GM12878 (cell line): ENCODE measurements around the gene IFITM2. TPM values are rescaled to one million over a fixed set of nuclear protein-coding genes. Genes with fewer than 3 reads are reported as not detected.

ENCODE experiments used
- BHLHE40 ChIP-seq, 2 experiments: fragments of 450-650 bp in 1 of 2; IDR thresholded peaks; 2 replicates each; pipeline ENCODE4 v1.6.1; 2011 to 2017; ENCODE audit warnings: low read depth in 2 of 2, borderline replicate concordance in 1 of 2, improper control_type of control experiment in 1 of 2, low read length in 1 of 2, mild to moderate bottlenecking in 1 of 2
- JUNB ChIP-seq: IDR thresholded peaks from 2 replicates; pipeline ENCODE4 v1.6.1; 2016; ENCODE audit warnings: antibody characterized with exemption, mild to moderate bottlenecking
- LARP7 ChIP-seq: fragments of 450-650 bp; IDR thresholded peaks from 2 replicates; pipeline ENCODE4 v1.6.1; 2017; ENCODE audit warnings: mild to moderate bottlenecking
- MXI1 ChIP-seq: fragments of 150-350 bp; IDR thresholded peaks from 2 replicates; pipeline ENCODE4 v1.6.1; 2011; ENCODE audit warnings: low read depth, mild to moderate bottlenecking, inconsistent platforms, low read length, improper control_type of control experiment
- MYC ChIP-seq: IDR thresholded peaks from 2 replicates; pipeline ENCODE4 v1.6.1; 2011; ENCODE audit warnings: mild to moderate bottlenecking, low read length, moderate library complexity, inconsistent platforms; ENCODE audit not compliant: insufficient read depth, insufficient replicate concordance, insufficient read length, severe bottlenecking
- RB1 ChIP-seq: fragments of 450-650 bp; formaldehyde crosslinking; IDR thresholded peaks from 2 replicates; pipeline ENCODE4 v1.6.1; 2017; ENCODE audit warnings: mild to moderate bottlenecking, borderline replicate concordance
- SMAD5 ChIP-seq: IDR thresholded peaks from 2 replicates; pipeline ENCODE4 v1.6.1; 2016; ENCODE audit warnings: antibody characterized with exemption, low read depth
- polyA plus RNA-seq, 11 experiments: library from polyadenylated mRNA; depleted of rRNA in 4 of 11; unstranded in 6 of 11; stranded (reverse) in 5 of 11; fragments of >200 nt; fragmentation: Nextera tagmentation in 4 of 11; fragmentation: Illumina TruSeq in 1 of 11; extraction: Ambion mirVana in 4 of 11; extraction: Trizol in 1 of 11; gene quantifications; 1 replicate in 1 of 11; 2 replicates in 10 of 11; pipeline versions ENCODE4 v1.2.1 to v1.2.3, GENCODE V29; 2011 to 2016; ENCODE audit warnings: inconsistent platforms in 2 of 11, missing spikeins in 2 of 11, low read depth in 1 of 11
- total RNA-seq, 4 experiments: library from RNA; depleted of rRNA in 3 of 4; stranded (reverse); fragments of >200 nt in 3 of 4; fragmentation: Illumina TruSeq in 1 of 4; extraction: Trizol in 1 of 4; gene quantifications; 2 replicates each; pipeline versions ENCODE4 v1.2.1 to v1.2.3, GENCODE V29; 2013 to 2021
- TF ChIP-seq, protein P1 (sequence below): fragments of 450-650 bp; conservative IDR thresholded peaks from 2 replicates; pipeline ENCODE4 v1.6.1; 2017; ENCODE audit warnings: mild to moderate bottlenecking, moderate library complexity
- TF ChIP-seq, protein P2 (sequence below): IDR thresholded peaks from 2 replicates; pipeline ENCODE4 v1.6.1; 2012; ENCODE audit warnings: low read depth, low read length, improper control_type of control experiment
- TF ChIP-seq, protein P3 (sequence below): fragments of 450-650 bp; formaldehyde crosslinking; IDR thresholded peaks from 2 replicates; pipeline ENCODE4 v1.4.0; 2020; ENCODE audit warnings: mild to moderate bottlenecking, moderate library complexity
- TF ChIP-seq, protein P4 (sequence below): fragments of 450-650 bp; IDR thresholded peaks from 2 replicates; pipeline ENCODE4 v1.6.1; 2016; ENCODE audit warnings: mild to moderate bottlenecking

Gene IFITM2
- total and polyA plus RNA-seq, 10 of the 15 experiments (the other 5 are each of a cell fraction or from before 2014, with no cell fraction given): 116 to 3,672 (median 724) TPM

DNA sequence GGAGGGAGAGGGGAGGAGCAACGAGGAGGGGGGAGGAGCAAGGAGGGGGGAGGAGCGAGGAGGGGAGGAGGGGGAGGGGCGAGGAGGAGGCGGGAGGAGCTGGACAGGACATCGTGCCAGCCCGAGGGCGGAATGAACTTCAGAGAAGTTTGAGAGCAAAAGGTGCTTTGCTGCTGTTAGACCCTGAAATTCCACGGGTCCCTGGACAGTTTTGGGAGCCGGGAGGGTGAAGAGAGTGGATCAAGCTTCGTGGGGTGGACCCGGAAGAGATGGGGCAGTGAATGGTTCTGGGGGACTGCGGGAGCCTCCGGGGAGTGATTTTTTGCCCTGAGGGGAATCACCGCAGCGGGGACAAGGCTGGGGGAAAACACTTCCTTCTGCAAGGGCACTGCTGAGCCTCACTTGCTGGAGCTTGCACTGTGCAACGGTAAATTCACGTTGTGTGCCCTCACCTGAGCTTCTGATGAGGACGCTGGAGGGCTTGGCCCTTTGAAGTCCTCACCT lies 40.1 kb upstream of the IFITM2 start (continued):
- TF ChIP-seq, protein P1, sequence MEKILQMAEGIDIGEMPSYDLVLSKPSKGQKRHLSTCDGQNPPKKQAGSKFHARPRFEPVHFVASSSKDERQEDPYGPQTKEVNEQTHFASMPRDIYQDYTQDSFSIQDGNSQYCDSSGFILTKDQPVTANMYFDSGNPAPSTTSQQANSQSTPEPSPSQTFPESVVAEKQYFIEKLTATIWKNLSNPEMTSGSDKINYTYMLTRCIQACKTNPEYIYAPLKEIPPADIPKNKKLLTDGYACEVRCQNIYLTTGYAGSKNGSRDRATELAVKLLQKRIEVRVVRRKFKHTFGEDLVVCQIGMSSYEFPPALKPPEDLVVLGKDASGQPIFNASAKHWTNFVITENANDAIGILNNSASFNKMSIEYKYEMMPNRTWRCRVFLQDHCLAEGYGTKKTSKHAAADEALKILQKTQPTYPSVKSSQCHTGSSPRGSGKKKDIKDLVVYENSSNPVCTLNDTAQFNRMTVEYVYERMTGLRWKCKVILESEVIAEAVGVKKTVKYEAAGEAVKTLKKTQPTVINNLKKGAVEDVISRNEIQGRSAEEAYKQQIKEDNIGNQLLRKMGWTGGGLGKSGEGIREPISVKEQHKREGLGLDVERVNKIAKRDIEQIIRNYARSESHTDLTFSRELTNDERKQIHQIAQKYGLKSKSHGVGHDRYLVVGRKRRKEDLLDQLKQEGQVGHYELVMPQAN: peak; percentile 49; the same call in 1 of the 2 replicates
- TF ChIP-seq SMAD5 (no peak), MYC (no peak), RB1 (peak; percentile 20; the same call in 1 of the 2 replicates), LARP7 (peak; percentile 31; the same call in 1 of the 2 replicates), BHLHE40 (IDR thresholded peaks at IDR 0.05; ENCODE audit: borderline replicate concordance in 1 of 2, low read depth in 2 of 2, low read length in 1 of 2) (peak in 1 of 2 experiments; percentile 25; a peak in 1 of 4 replicates), MXI1 (peak; percentile 40; the same call in 1 of the 2 replicates), JUNB (no peak)
- TF ChIP-seq, protein P2, sequence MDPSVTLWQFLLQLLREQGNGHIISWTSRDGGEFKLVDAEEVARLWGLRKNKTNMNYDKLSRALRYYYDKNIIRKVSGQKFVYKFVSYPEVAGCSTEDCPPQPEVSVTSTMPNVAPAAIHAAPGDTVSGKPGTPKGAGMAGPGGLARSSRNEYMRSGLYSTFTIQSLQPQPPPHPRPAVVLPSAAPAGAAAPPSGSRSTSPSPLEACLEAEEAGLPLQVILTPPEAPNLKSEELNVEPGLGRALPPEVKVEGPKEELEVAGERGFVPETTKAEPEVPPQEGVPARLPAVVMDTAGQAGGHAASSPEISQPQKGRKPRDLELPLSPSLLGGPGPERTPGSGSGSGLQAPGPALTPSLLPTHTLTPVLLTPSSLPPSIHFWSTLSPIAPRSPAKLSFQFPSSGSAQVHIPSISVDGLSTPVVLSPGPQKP: 0 out of 2 replicates have a peak, but pooled peaks have one; percentile 26
- TF ChIP-seq, protein P3, sequence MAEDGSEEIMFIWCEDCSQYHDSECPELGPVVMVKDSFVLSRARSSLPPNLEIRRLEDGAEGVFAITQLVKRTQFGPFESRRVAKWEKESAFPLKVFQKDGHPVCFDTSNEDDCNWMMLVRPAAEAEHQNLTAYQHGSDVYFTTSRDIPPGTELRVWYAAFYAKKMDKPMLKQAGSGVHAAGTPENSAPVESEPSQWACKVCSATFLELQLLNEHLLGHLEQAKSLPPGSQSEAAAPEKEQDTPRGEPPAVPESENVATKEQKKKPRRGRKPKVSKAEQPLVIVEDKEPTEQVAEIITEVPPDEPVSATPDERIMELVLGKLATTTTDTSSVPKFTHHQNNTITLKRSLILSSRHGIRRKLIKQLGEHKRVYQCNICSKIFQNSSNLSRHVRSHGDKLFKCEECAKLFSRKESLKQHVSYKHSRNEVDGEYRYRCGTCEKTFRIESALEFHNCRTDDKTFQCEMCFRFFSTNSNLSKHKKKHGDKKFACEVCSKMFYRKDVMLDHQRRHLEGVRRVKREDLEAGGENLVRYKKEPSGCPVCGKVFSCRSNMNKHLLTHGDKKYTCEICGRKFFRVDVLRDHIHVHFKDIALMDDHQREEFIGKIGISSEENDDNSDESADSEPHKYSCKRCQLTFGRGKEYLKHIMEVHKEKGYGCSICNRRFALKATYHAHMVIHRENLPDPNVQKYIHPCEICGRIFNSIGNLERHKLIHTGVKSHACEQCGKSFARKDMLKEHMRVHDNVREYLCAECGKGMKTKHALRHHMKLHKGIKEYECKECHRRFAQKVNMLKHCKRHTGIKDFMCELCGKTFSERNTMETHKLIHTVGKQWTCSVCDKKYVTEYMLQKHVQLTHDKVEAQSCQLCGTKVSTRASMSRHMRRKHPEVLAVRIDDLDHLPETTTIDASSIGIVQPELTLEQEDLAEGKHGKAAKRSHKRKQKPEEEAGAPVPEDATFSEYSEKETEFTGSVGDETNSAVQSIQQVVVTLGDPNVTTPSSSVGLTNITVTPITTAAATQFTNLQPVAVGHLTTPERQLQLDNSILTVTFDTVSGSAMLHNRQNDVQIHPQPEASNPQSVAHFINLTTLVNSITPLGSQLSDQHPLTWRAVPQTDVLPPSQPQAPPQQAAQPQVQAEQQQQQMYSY (CRISPR knock-in tag): 0 out of 2 replicates have a peak, but pooled peaks have one; percentile 56
- TF ChIP-seq, protein P4, sequence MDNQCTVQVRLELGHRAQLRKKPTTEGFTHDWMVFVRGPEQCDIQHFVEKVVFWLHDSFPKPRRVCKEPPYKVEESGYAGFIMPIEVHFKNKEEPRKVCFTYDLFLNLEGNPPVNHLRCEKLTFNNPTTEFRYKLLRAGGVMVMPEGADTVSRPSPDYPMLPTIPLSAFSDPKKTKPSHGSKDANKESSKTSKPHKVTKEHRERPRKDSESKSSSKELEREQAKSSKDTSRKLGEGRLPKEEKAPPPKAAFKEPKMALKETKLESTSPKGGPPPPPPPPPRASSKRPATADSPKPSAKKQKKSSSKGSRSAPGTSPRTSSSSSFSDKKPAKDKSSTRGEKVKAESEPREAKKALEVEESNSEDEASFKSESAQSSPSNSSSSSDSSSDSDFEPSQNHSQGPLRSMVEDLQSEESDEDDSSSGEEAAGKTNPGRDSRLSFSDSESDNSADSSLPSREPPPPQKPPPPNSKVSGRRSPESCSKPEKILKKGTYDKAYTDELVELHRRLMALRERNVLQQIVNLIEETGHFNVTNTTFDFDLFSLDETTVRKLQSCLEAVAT: peak; percentile 15
- TF ChIP-seq, all 136 proteins: peak for 22
